GM19455 (cell line): ENCODE results near the gene KANK2.

ENCODE experiments used
- ATAC-seq: cut with Tn5 transposase; IDR thresholded peaks from one replicate; pipeline ENCODE4 v1.9.1; 2021; ENCODE audit not compliant: unreplicated experiment

Gene KANK2

DNA sequence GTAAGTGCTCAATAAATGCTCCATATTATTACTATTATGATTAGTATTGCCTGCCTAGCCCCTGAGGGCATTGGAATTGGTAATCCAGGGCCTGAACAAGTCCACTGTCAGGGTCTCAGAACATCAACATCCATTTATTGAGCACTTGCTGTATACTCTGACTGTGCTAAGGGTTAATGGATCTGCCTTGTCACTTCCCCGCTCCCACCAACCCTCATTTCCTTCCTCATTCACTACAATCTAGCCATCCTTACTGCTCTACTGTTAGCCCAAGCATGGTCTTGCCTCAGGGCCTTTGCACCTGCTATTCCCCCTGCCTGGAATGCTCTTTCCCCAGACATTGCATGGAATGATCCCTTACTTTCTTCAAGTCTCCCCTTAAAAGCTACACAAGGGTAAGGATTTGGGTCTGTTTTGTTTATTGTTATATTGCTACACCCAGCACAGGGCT lies 29.4 kb upstream of the KANK2 start:
- ATAC-seq: no peak

DNA sequence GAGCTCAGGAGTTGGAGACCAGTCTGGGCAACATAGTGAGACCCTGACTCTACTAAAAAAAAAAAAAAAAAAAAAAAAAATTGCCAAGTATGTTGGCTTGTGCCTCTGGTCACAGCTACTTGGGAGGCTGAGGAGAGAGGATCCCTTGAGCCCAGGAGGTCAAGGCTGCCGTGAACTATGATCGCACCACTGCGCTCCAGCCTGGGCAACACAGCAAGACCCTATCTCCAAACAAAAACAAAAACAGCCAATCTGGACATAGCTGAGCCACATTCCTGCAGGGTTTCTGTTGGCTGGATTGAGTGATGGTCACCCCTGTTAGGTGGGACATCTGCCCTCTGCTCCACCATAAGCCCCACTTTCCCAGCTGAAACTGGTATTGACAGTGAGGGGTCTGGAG lies 28.5 kb upstream of the KANK2 start:
- ATAC-seq: no peak

DNA sequence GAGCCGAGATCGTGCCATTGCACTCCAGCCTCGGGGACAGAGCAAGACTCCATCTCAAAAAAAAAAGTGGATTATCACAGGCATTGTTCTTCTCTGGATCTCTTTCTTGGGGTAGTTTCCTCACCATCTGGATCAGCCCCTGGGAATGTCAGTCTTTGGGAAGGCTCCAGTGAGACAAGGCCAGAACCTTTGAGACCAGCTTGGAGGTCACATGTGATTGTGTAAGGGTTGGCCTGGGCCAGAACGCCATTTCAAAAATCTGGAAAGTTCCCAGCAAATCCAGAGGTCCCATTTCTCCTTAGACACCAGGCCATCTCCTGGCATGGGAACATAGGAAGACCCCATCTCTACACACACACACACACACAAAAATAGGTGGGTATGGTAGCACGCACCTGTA lies 27.8 kb upstream of the KANK2 start:
- no peak for ATAC-seq

DNA sequence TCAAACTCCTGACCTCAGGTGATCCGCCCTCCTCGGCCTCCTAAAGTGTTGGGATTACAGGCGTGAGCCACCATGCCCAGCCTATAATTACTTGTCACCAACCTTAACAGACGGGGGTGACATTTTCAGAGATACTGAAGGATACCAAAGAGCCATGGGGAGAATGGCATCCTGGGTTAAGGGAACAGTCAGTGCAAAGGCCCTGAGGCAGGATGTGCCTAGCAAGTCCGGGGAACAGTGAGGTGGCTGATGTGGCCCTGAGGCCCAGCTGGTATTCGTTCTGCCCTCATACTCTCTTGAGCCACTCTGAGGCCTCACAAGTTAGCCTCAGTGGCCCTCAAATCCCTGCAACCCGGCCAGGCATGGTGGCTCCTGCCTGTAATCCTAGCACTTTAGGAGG lies 27.1 kb upstream of the KANK2 start:
- ATAC-seq: no peak

DNA sequence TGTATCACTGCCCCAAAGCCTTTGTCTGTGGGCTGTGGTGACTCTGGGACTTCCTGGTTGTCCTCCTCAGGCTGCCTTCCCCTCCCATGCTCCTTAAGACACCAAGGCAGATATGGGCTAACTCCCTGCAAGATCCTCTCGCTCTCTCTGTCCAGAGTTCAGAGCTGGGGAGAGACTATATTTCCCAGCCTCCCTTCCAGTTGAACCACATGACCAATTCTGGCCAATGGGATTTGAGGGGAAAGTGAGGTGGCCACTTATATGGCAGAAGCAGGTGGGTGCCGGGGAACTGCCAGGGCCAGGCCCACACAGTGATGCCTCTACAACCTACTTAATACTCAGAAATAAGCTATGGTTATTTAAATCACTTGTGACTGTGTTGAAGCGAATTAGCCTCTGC lies 25.9 kb upstream of the KANK2 start:
- ATAC-seq: no peak

DNA sequence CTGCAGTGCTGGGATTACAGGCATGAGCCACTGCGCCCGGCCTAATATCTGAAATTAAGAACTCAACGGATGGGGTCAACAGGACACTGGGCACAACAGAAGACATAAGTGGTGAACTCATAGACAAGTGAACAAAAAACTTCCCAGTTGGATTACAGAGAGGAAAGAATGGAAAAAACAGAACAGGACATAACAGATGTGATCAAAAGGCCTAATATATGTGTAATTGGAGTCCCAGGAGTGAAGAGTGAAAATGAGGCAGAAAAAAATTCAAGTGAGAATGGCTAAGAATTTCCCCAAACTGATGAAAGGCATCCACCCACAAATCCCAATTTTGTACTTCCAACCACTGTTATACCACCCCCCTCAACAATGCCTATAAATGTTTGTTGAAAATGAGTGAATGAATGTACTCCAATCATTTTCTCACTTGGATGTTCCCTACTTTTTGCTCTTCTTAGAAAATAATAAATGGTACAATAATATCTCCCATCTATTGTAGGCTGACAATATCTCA lies 23.8 kb upstream of the KANK2 start:
- no peak for ATAC-seq

DNA sequence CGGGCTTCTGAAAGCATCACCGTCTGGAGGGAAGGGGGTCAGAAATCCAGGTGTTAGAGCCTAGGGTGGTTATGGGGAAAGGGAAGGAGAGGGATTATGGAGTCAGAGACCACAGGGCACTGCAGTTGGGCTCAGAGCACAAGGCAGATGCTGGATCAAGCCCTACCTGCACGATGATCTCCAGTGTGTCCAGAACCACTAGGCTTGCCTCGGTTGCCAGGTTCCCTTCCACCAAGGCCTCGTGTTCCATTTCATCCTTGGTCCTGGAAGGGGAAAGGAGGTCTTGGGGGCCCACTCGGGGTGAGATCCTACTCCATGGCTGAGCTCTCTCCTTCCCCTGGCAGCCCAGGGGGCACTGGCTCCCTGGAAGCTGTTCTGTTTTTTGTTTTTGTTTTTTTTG lies 17.0 kb upstream of the KANK2 start:
- ATAC-seq: no peak

DNA sequence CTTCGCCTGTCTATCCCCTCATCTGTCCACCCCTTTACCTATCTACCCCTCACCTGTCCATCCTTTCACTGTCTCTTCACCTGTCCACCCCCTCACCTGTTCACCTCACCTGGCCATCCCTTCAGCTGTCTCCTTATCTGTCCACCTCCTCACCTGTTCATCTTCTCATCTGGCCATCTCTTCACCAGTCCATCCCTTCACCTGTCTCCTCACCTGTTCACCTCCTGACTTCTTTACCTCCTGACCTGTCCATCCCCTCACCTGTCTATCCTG lies 13.2 kb upstream of the KANK2 start:
- ATAC-seq: no peak

DNA sequence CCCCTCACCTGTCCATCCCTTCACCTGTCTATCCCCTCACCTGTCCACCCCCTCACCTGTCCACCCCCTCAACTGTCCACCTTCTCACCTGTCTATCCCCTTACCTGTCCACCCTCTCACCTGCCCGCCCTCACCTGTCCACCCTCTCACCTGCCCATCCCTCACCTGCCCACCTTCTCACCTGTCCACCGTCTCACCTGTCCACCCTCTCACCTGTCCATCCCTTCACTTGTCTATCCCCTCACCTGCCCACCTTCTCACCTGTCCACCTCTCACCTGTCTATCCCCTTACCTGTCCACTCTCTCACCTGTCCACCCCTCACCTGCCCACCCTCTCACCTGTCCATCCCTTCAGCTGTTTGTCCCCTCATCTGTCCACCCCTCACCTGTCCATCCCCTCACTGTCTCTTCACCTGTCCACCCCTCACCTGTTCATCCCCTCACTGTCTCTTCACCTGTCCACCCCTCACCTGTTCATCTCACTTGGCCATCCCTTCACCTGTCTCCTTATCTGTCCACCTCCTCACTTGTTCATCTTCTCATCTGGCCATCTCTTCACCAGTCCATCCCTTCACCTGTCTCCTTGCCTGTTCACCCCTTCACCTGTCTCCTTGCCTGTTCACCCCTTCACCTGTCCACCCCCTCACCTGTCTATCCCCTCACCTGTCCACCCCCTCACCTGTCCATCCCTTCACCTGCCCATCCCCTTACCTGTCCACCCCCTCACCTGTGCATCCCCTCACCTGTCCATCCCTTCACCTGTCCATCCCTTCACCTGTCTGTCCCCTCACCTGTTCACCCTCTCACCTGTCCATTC lies 12.7 kb upstream of the KANK2 start:
- no peak for ATAC-seq

DNA sequence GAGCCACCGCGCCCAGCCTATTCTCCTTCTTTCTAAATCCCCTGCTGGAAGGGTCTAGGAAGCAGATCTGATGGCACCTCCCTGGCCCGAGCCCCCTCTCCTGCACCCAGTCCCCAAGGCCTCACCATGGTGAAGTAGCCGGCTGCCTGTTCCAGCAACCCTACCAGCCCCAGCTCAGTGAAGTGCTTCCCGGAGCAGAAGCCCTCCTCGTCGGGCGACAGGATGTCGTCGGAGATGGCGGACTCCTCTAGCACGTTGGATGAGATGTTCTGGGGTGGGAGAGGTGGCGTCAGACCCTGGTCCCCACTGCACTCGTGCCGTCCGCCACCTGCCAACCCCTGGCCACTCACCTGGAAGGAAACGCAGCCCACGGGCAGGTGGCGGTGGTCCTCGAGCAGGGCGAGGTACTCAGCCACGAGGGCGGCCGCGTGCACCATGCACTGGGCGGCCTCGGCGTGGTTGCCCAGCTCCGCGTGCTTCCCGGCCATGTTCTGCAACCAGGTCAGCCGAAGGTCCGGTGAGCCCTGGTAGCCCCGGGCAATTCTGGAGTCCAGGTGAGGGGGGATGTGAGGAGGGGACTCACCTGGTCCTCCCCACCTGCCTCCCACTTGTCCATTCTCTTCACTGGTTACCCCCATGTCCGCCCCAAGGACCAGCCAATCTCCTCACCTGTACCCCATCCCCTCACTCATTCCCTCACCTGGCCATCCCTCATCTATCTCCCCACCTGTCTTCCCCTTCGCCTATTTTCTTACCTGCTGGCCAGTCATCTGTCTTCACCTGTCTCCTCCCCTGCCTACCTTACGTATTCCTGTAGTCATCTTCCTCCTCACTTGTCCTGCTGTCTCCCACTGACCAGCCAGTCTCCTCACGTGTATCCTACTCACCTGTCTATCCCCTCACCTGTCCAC lies 11.5 kb upstream of the KANK2 start:
- no peak for ATAC-seq

DNA sequence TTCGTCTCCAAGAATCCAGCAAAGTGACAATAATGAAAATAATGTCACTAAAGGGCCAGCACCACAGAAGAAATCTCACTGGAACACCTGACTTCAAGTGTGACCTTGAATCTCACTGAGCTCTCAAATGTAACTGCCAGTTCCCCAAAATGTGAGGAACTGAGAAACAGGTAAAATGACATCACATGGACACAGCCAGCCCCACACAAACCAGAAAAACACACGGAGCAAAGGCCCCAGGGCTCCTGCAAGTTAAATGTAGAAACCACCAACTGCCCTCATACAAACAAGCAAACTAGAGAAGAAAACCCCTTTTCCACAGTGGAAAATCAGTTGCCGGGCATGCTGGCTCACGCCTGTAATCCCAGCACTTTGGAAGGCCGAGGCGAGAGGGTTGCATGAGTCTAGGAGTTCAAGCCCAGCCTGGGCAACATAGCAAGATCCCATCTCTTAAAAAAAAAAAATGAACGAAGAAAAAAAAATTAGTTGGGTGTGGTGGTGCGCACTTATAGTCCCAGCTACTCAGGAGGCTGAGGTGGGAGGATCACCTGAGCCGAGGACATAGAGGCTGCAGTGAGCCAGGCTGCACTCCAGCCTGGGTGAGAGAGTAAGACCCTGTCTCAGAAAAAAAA lies 8.7 kb upstream of the KANK2 start:
- ATAC-seq: no peak

DNA sequence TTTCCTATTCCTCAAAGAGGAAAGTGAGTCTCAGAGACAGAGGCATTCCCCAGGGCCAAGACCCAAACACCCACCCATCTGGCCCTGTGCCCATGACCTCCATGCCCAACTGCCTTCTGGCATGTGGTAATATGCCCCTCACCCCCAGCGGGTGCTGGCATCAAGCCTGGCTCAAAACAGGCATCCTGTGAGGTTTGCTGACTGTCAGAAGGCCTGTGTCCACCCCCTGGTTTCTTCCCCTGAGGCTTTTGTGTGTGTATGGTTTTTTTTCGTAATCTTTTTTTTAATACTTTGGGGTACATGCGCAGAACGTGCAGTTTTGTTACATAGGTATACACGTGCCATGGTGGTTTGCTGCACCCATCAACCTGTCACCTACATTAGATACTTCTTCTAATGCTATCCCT lies 7.6 kb upstream of the KANK2 start:
- ATAC-seq: no peak

DNA sequence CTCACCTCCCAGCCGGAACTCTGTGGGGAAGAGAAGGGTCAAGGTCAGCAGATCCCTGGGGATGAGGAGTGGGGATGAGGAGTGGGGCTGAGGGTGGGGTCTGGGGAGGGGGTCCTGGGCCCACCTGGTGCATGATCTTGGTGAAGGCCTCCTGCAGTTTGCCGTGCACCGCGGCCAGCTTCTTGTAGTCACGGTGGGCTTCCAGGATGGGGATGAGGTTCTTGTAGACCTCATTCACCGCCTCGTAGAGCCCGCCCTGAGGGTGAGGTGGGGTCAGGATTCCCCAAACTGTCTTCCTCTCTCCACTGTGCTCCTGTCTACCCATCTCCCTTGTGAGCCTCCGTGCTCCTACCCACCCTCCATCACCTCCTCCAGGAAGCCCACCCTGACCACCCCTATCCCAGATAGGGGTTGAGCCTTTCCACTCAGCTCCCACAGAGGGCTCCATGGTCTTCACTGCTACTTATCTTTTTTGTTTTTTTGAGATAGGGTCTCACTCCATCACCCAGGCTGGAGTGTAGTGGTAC lies 6.8 kb upstream of the KANK2 start:
- ATAC-seq: no peak

DNA sequence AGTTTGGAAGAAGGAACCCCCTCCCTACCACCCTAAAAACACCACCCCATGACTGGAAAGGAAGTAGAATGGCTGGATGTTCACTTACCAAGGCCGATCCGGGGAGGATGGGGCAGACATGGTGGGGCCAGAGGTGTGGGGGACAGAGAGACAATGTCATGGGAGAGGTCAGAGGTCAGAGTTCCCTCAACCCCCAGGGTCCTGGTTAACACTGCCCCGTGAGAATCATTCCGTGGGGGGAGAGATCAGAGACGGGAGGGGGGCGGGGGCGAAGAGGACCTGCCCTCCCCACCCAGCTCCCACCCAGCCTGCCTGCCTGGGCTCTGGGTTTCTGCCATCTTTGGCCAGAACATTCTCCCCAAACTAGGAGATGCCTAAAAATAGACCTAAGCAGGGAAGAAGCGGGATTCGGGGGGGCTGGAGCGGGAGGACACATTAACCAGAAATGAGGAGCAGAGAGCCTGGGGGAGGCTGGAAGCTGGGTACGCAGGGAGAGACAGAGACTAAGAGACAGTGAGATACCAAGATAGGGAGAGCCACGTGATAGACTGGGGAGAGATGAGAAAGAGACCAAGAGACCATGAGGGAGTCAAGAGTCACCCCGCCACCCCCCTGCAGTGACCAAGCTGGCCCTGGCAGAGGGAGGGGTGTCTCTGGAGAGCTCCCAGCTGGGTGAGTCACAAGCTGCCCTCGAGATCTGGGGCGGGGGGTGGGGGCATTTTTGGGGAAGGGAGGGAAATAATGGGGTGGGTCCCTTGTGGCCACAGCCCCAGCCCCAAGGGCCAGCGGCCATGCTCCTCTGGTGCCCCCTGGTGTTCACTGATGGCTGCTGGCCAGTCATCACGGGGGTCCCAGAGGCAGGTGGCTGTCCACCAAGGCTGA lies 6.1 kb upstream of the KANK2 start:
- ATAC-seq: no peak

DNA sequence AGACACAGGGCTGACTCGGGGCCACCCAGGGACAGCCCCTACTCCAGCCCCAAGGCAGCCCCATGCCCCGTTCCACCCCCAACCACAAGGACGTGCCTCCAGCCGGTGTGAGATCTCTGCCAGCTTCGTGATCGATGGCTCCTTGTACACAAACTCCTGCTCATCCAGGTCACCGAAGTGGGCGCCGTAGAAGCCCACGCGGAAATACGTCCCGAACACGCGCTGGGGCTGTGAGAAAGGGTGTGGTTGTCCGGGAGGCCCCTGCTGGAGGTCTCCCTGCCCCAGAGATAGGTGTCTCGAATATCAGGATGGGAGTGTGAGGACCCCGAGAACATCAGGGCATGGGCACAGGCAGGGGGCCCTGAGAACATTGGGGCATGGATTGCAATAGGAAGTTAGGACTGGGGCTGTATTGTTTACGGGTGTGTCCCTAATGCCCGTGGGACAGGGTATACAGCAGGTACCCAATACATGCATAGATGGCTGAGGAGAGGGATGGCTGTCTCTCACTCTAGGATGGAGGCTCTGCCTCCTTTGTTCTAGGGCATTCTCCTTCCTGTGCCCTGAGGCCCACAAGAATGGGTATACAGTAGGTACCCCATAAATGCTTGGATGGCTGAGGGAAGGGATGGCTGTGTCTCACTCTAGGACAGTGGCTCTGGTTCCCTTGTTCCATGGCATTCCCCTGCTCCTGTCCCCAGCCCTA lies 5.3 kb upstream of the KANK2 start:
- no peak for ATAC-seq

DNA sequence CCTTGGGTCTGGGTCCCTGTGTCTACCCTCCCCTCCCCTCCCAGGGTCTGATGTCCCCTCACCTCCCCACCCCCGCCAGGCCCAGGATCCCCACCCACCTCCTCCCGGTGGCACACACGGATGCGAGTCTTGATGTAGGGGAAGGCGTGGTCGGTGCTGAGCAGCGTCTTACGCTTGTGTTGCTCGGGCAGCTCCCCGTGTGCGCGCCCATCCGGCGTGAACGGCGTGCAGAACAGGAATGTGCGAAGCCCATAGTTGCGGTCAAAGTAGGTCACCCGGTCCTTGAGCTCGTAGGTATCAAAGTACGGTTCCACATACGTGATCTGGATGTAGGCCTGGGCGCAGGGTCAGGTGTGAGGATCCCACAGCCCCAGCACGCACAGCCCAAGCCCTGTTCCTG lies 4.4 kb upstream of the KANK2 start:
- no peak for ATAC-seq

DNA sequence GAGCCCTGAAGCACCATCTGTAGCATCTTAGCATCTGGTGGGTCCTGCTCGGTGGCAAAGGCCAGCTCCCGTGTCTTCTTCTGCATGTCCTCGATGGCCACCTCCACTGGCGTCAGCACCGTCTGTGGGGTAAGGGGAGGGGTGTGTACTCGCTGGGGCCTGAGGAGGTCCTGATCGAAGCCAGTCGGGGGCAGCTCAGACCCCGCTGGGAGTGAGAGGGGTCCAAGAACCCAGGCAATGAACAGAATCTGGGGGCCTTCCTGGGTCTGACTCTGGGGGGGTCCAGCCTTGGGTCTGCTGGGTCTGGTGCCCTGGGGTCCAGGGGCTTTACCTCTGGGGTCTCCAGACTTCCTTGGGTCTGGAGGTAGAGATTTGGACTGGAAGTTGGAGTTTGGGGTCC lies 3.6 kb upstream of the KANK2 start:
- ATAC-seq: no peak

DNA sequence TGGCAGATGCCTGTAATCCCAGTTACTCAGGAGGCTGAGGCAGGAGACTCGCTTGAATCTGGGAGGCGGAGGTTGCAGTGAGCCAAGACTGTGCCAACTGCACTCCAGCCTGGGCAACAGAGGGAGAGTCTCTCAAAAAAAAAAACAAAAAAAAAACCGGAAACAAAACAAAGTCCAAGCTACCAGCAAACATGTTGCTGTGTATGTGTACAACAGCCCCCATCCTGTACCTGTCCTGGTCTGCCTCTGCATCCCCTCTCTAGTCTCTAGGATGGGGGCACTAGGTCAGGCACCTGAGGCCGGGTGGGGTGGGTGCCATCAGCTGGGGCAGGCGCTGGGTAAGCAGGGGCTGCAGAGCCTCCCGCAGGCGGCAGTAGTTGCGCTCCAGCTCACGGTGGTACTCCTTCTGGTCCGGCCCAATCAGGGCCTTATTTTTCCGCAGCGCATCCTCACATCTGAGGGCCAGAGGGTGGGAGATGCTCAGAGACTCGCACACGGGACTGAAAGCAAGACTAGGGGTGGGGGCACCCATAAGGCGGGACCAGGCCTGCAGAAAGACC lies 2.8 kb upstream of the KANK2 start:
- ATAC-seq: no peak

DNA sequence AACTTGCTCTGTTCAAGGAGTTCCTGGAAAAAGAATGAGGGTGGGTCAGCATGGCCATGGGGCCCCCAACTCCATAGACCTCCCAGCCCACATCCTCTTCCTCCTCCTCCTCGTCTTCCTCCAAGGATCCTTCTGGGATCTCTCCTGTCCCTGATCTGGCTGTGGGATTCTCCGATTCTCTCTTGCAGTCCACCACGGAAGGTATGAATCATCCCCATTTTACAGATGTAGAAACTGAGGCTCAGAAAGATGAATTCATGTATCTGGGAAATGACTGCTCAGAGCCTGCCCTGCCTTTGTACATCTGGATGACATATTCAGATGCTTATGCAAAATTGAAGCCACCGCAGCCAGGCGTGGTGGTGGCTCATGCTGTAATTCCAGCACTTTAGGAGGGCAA lies 2.2 kb upstream of the KANK2 start:
- ATAC-seq: no peak
